ENCODE measurements around the gene COL5A1. TPM values are rescaled to one million over a fixed set of nuclear protein-coding genes. Genes with fewer than 3 reads are reported as not detected.

COL5A1 gene
- polyA plus RNA-seq, 1 donor (not counting 4 experiments of a cell fraction or from before 2014, with no cell fraction given) = 3.1 TPM

DNA sequence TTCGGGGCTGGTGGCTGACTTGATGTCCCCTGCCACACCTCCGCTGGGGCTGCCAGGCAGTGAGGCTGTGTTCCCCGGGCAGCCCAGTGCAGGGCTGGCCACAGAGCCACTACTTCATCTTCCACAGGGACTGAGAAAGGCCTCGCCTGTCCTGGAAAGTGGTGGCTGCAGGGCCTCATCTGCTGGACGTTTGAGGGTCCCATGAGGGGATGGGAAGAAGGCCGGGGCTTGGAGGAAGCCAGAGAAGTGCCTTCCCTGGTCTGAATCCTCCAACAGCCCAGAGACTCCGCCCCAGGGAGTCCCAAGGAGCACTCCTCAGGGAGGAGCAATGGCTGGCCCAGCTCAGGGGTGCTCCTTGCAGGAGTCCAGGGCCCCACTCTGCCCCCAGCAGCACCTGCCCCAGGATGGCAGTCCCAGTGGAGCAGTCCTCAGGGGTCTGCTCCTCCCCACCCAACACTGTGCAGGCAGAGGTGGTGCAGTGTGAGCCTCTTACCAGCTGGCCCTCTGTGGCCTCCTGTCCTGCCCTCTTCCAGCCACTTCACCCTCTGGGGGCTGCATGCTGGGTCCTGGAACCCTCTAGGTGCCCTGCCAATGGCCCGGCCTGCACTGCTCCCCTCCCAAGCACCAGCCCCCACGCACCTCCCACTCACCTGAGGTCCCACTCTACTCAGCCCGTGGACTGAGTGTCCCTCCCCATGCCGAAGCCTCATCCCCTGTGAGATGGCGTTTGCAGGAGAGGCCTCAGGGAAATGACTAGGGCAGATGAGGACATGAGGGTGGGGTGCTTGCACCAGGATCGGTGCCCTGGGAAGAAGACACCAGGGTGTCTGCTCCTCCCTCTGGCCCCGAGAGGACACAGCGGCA, 47.3 kb upstream of the COL5A1 start:
- peaks cover 17% of the 10 kb centered on the region for H3K27me3 ChIP-seq (ENCODE audit: control insufficient read depth, extremely low read depth, insufficient read depth, low read length)
- no peak overlapping the region for H3K4me3 ChIP-seq (ENCODE audit: control insufficient read depth in 2 of 3, extremely low read depth in 1 of 3, insufficient read depth in 2 of 3, low read depth in 1 of 3, low read length in 3 of 3)
- H2AFZ ChIP-seq (ENCODE audit: control insufficient read depth, low read length) = no peak overlapping the region

DNA sequence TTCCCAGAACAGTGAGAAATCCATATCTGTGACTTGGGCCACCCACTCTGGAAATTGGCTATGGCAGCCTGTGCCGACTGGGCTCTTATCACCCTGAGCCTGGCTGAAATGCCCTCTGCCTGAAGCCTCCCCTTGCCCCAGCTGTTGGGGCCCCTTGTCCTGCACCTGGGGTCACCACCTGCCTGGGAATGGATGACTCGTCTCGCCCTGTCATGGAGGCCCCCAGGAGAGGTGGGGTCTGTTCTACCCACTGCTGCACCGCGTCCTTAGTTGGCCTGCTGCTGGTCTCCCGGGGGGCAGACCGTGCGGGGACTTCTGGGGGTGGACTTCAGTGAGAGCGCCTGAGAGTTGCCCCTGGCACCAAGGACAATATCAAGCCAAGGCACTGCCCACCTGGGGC, 46.6 kb upstream of the COL5A1 start:
- H3K27me3 ChIP-seq (ENCODE audit: control insufficient read depth, extremely low read depth, insufficient read depth, low read length) = peaks cover 18% of the 10 kb centered on the region
- no peak overlapping the region for H3K4me2 ChIP-seq (ENCODE audit: control insufficient read depth, extremely low read depth, insufficient read depth, low read depth, low read length)
- no peak for FAIRE-seq
- no peaks in the 10 kb centered on the region for H3K4me1 ChIP-seq (ENCODE audit: control insufficient read depth, extremely low read depth, insufficient read depth, low read length)
- no peak overlapping the region for H3K4me3 ChIP-seq (ENCODE audit: control insufficient read depth in 2 of 3, extremely low read depth in 1 of 3, insufficient read depth in 2 of 3, low read depth in 1 of 3, low read length in 3 of 3)
- H3K9ac ChIP-seq (ENCODE audit: control insufficient read depth, extremely low read depth, insufficient read depth, low read length) = no peak overlapping the region
- no peaks in the 10 kb centered on the region for H3K9me1 ChIP-seq (ENCODE audit: control insufficient read depth, extremely low read depth, insufficient read depth, low read length)
- no peak for TF ChIP-seq EZH2 (IDR thresholded peaks at IDR 0.05; ENCODE audit: low read length)
- TF ChIP-seq, protein P1, sequence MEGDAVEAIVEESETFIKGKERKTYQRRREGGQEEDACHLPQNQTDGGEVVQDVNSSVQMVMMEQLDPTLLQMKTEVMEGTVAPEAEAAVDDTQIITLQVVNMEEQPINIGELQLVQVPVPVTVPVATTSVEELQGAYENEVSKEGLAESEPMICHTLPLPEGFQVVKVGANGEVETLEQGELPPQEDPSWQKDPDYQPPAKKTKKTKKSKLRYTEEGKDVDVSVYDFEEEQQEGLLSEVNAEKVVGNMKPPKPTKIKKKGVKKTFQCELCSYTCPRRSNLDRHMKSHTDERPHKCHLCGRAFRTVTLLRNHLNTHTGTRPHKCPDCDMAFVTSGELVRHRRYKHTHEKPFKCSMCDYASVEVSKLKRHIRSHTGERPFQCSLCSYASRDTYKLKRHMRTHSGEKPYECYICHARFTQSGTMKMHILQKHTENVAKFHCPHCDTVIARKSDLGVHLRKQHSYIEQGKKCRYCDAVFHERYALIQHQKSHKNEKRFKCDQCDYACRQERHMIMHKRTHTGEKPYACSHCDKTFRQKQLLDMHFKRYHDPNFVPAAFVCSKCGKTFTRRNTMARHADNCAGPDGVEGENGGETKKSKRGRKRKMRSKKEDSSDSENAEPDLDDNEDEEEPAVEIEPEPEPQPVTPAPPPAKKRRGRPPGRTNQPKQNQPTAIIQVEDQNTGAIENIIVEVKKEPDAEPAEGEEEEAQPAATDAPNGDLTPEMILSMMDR (optimal IDR thresholded peaks at IDR 0.05 in 1 of 3, IDR thresholded peaks at IDR 0.05 in 1 of 3, conservative IDR thresholded peaks at IDR 0.05 in 1 of 3; ENCODE audit: extremely low read depth in 1 of 3, insufficient read depth in 2 of 3, low read length in 3 of 3) = no peak
- no peak overlapping the region for H3K27ac ChIP-seq (ENCODE audit: control insufficient read depth, insufficient read depth, low read length)
- H2AFZ ChIP-seq (ENCODE audit: control insufficient read depth, low read length) = no peak overlapping the region
- no peaks in the 10 kb centered on the region for H3K36me3 ChIP-seq (ENCODE audit: control insufficient read depth in 2 of 2, extremely low read depth in 1 of 2, insufficient read depth in 2 of 2, low read length in 2 of 2)
- dilution Hi-C loops (cut with MboI; ENCODE audit: extremely low pct_ligation_motif_present, low sequenced_read_pairs) = no loop called here
- no peak for DNase-seq (ENCODE audit: low read depth, low spot score)
- no peaks in the 10 kb centered on the region for H4K20me1 ChIP-seq (ENCODE audit: control insufficient read depth, extremely low read depth, insufficient read depth, low read length)
- no peaks in the 10 kb centered on the region for H3K79me2 ChIP-seq (ENCODE audit: control insufficient read depth, insufficient read depth, low read length)
- H3K9me3 ChIP-seq (ENCODE audit: control insufficient read depth, low read depth, low read length) = no peaks in the 10 kb centered on the region

More for the DNA sequence above, 47.3 kb upstream of the COL5A1 start:
- Histone ChIP-seq H3K4me1 (ENCODE audit: control insufficient read depth, extremely low read depth, insufficient read depth, low read length) (no peaks in the 10 kb centered on the region), H3K9me3 (ENCODE audit: control insufficient read depth, low read depth, low read length) (no peaks in the 10 kb centered on the region), H3K4me2 (ENCODE audit: control insufficient read depth, extremely low read depth, insufficient read depth, low read depth, low read length) (no peak overlapping the region), H3K9ac (ENCODE audit: control insufficient read depth, extremely low read depth, insufficient read depth, low read length) (no peak overlapping the region), H4K20me1 (ENCODE audit: control insufficient read depth, extremely low read depth, insufficient read depth, low read length) (no peaks in the 10 kb centered on the region), H3K36me3 (ENCODE audit: control insufficient read depth in 2 of 2, extremely low read depth in 1 of 2, insufficient read depth in 2 of 2, low read length in 2 of 2) (no peaks in the 10 kb centered on the region), H3K27ac (ENCODE audit: control insufficient read depth, insufficient read depth, low read length) (no peak overlapping the region), H3K79me2 (ENCODE audit: control insufficient read depth, insufficient read depth, low read length) (no peaks in the 10 kb centered on the region), H3K9me1 (ENCODE audit: control insufficient read depth, extremely low read depth, insufficient read depth, low read length) (no peaks in the 10 kb centered on the region)
- DNase-seq (ENCODE audit: low read depth, low spot score) (no peak), FAIRE-seq (no peak)
- dilution Hi-C loops (cut with MboI; ENCODE audit: extremely low pct_ligation_motif_present, low sequenced_read_pairs) = no loop called here
- TF ChIP-seq, protein P1 (optimal IDR thresholded peaks at IDR 0.05 in 1 of 3, IDR thresholded peaks at IDR 0.05 in 1 of 3, conservative IDR thresholded peaks at IDR 0.05 in 1 of 3; ENCODE audit: extremely low read depth in 1 of 3, insufficient read depth in 2 of 3, low read length in 3 of 3) = no peak
- no peak for TF ChIP-seq EZH2 (IDR thresholded peaks at IDR 0.05; ENCODE audit: low read length)
